Measurements from ENCODE around the gene PKP3. TPM values are rescaled to one million over a fixed set of nuclear protein-coding genes. Genes with fewer than 3 reads are reported as not detected.

Gene PKP3
- total and polyA plus RNA-seq, 9 of the 15 experiments (the other 6 are each of a cell fraction or from before 2014, with no cell fraction given) = 0.11 to 110 (median 30.7) TPM

GRCh38 chr11:406796-407650 lies 13.0 kb downstream of the PKP3 start (continued):
- TF ChIP-seq HMGN3 (IDR thresholded peaks at IDR 0.05; ENCODE audit: borderline replicate concordance, extremely low read depth, insufficient read length, low read depth, low read length) (peak; percentile 80), ASH1L (IDR thresholded peaks at IDR 0.05; ENCODE audit: borderline replicate concordance, low read depth, partially characterized antibody) (no peak), U2AF1 (optimal IDR thresholded peaks at IDR 0.05; ENCODE audit: low read depth, low read length) (peak; percentile 95), NONO (IDR thresholded peaks at IDR 0.05; ENCODE audit: low read depth in 2 of 2, low read length in 1 of 2) (peak in 1 of 2 experiments; percentile 51; a peak in 2 of 4 replicates), ZNF384 (IDR thresholded peaks at IDR 0.05; ENCODE audit: low read depth, low read length) (no peak), ZFX (CRISPR knock-in tag; IDR thresholded peaks at IDR 0.05) (peak; percentile 87), ZFP36 (IDR thresholded peaks at IDR 0.05; ENCODE audit: low read depth, low read length, partially characterized antibody) (peak; percentile 68), CEBPZ (IDR thresholded peaks at IDR 0.05; ENCODE audit: borderline replicate concordance, low read depth, low read length) (no peak), ZSCAN32 (CRISPR knock-in tag; IDR thresholded peaks at IDR 0.05) (no peak), SIN3A (IDR thresholded peaks at IDR 0.05; ENCODE audit: borderline replicate concordance in 2 of 2, control insufficient read depth in 1 of 2, low read depth in 2 of 2, low read length in 2 of 2) (peak in 1 of 2 experiments; percentile 56; a peak in 1 of 4 replicates), ESRRB (CRISPR knock-in tag; IDR thresholded peaks at IDR 0.05; ENCODE audit: borderline replicate concordance) (no peak), NRF1 (conservative IDR thresholded peaks at IDR 0.05 in 1 of 2, IDR thresholded peaks at IDR 0.05 in 1 of 2) (peak; percentile 85 to 88), ZNF217 (CRISPR knock-in tag; IDR thresholded peaks at IDR 0.05) (no peak), NR2C2 (CRISPR knock-in tag; IDR thresholded peaks at IDR 0.05) (0 out of 2 replicates have a peak, but pooled peaks have one; percentile 51), NR2C2 (tag; IDR thresholded peaks at IDR 0.05) (peak; percentile 94), ELF4 (CRISPR knock-in tag; IDR thresholded peaks at IDR 0.05) (no peak), STAT5B (CRISPR knock-in tag; IDR thresholded peaks at IDR 0.05) (no peak), NCOA1 (IDR thresholded peaks at IDR 0.05; ENCODE audit: low read depth) (no peak), ETV1 (tag; conservative IDR thresholded peaks at IDR 0.05; ENCODE audit: low read depth) (peak; percentile 88), RAD21 (CRISPR knock-in tag; conservative IDR thresholded peaks at IDR 0.05 in 1 of 2, IDR thresholded peaks at IDR 0.05 in 1 of 2) (peak; percentile 53 to 56), L3MBTL2 (IDR thresholded peaks at IDR 0.05) (peak; percentile 83), DIDO1 (tag; IDR thresholded peaks at IDR 0.05; ENCODE audit: low read depth) (no peak), ZNF584 (CRISPR knock-in tag; IDR thresholded peaks at IDR 0.05; ENCODE audit: low read depth) (no peak), CBFA2T2 (conservative IDR thresholded peaks at IDR 0.05) (no peak), SMARCE1 (IDR thresholded peaks at IDR 0.05) (no peak), MBD2 (IDR thresholded peaks at IDR 0.05; ENCODE audit: borderline replicate concordance, low read depth) (0 out of 2 replicates have a peak, but pooled peaks have one; percentile 21)

All from K562 (cell line).